Measurements from ENCODE around the gene MIOS.

- no peak for TF ChIP-seq CTBP2 (IDR thresholded peaks at IDR 0.05; ENCODE audit: borderline replicate concordance, insufficient read depth, insufficient read length, low read length)
- TF ChIP-seq SP1 (IDR thresholded peaks at IDR 0.05; ENCODE audit: low read depth, low read length) = no peak
- TF ChIP-seq BACH1 (IDR thresholded peaks at IDR 0.05; ENCODE audit: low read length) = no peak
- no peak for TF ChIP-seq CTCF (IDR thresholded peaks at IDR 0.05; ENCODE audit: control extremely low read depth in 1 of 3, insufficient read depth in 1 of 3, low read depth in 1 of 3, low read length in 3 of 3)
- TF ChIP-seq YY1 (IDR thresholded peaks at IDR 0.05; ENCODE audit: low read depth, low read length) = no peak
- TF ChIP-seq POLR2A (IDR thresholded peaks at IDR 0.05; ENCODE audit: control extremely low read depth in 1 of 2, low read depth in 2 of 2, low read length in 2 of 2) = no peak
- no peak for TF ChIP-seq POLR2AphosphoS5 (IDR thresholded peaks at IDR 0.05; ENCODE audit: low read depth, low read length)
- TF ChIP-seq RAD21 (IDR thresholded peaks at IDR 0.05 in 1 of 2, conservative IDR thresholded peaks at IDR 0.05 in 1 of 2; ENCODE audit: low read depth in 2 of 2, low read length in 2 of 2) = no peak
- no peak for TF ChIP-seq BCL11A (IDR thresholded peaks at IDR 0.05; ENCODE audit: low read depth in 2 of 2, low read length in 2 of 2)
- no peak for TF ChIP-seq JUND (IDR thresholded peaks at IDR 0.05; ENCODE audit: low read length)
- no peak for TF ChIP-seq MAX (IDR thresholded peaks at IDR 0.05)
Measured at GRCh38 chr7:7570584-7570983, 3.9 kb downstream of the MIOS start.

Data from H1 (cell line).